Aorta (tissue), 5 donors: ENCODE data around the gene FAM241A. TPM values are rescaled to one million over a fixed set of nuclear protein-coding genes. Genes with fewer than 3 reads are reported as not detected.
"Not testable (repeated sequence)": the region's sequence is repeated elsewhere in the genome, so short reads cannot be mapped to it uniquely, and the experiment has no call there.

Experiments
- ATAC-seq: fragments of 200-7000 bp; cut with Tn5 transposase; one replicate; pipeline ENCODE4 v1.9.1; 2022; ENCODE audit warnings: moderate library complexity; ENCODE audit not compliant: low FRiP score
- DNase-seq, 2 donors: peaks; one replicate each; pipeline ENCODE4 v3.0.0-alpha.2; 2020
- H3K27ac ChIP-seq, 2 donors: one replicate each; pipeline ENCODE4 v1.5.1; 2013; ENCODE audit warnings: low read length in 2 of 2, mild to moderate bottlenecking in 2 of 2, moderate library complexity in 2 of 2, control low read depth in 1 of 2, inconsistent platforms in 1 of 2, low read depth in 1 of 2
- H3K27me3 ChIP-seq, 2 donors: one replicate each; pipeline ENCODE4 v1.6.1; 2013; ENCODE audit warnings: control low read depth in 1 of 2, low read length in 1 of 2, mild to moderate bottlenecking in 1 of 2, moderate library complexity in 1 of 2; ENCODE audit not compliant: insufficient read depth in 2 of 2, control insufficient read depth in 1 of 2
- H3K36me3 ChIP-seq, 2 donors: one replicate each; pipeline ENCODE4 v1.6.1; 2013; ENCODE audit warnings: control low read depth in 1 of 2, low read length in 1 of 2, mild to moderate bottlenecking in 1 of 2; ENCODE audit not compliant: insufficient read depth in 2 of 2, control insufficient read depth in 1 of 2
- H3K4me1 ChIP-seq, 2 donors: one replicate each; pipeline ENCODE4 v1.6.1; 2013; ENCODE audit warnings: low read length in 2 of 2, control low read depth in 1 of 2, mild to moderate bottlenecking in 1 of 2, moderate library complexity in 1 of 2; ENCODE audit not compliant: insufficient read depth in 2 of 2, control insufficient read depth in 1 of 2
- H3K4me3 ChIP-seq, 2 donors: one replicate each; pipeline ENCODE4 v1.5.1; 2013; ENCODE audit warnings: low read length in 2 of 2, control low read depth in 1 of 2, mild to moderate bottlenecking in 1 of 2
- H3K9me3 ChIP-seq: one replicate; pipeline ENCODE4 v1.6.1; 2013; ENCODE audit warnings: mild to moderate bottlenecking, low read length; ENCODE audit not compliant: control insufficient read depth
- WGBS, 2 donors: extraction: QIAGEN DNeasy Blood & Tissue Kit; methylation state at CpG; one replicate each; pipeline ENCODE4 v1.1.7; 2013; 5-methylcytosine and 5-hydroxymethylcytosine counted together
- intact Hi-C, 2 donors: fragments of 100-400 bp; cut with DNase I; formaldehyde crosslinking; loops; one replicate each; pipeline versions ENCODE4 v1.14.2 to v1.15.0; 2022
- polyA plus RNA-seq, 2 donors: library from polyadenylated mRNA; stranded (reverse); fragments of 200-250 nt; gene quantifications; one replicate each; pipeline ENCODE4 v1.2.3, GENCODE V29; 2013
- total RNA-seq, 2 donors: library from RNA; stranded (reverse); fragmentation: NEBNext Ultra II Directional; extraction: Animal tissue kit (Norgen Biotek cat#: 25700); gene quantifications; one replicate each; pipeline ENCODE4 v1.2.1, GENCODE V29; 2021
- donor health status: healthy with polysubstance abuse.
- donor health status: Bipolar disorder and iron deficiency.
- donor health status: DM: no; HTN: no; CAD: no.
- donor health status: DM: no; HTN: no; CAD: no.
- donor health status: DM: yes; HTN: yes; CAD: no.

The FAM241A gene
- total and polyA plus RNA-seq, 4 donors, result 2.2 to 8.9 (median 4.9) TPM

DNA sequence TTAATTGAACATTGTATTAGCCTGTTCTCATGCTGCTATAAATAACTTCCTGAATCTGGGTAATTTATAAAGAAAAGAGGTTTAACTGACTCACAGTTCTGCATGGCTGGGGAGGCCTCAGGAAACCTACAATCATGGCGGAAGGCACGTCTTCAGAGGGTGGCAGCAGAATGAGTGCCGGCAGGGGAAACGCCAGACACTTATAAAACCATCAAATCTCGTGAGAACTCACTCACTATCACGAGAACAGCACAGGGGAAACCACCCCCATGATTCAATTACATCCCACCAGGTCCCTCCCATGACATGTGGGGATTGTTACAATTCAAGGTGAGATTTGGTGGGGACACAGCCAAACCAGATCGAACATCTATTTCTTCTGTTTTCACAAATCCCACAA, 33.2 kb upstream of the FAM241A start:
- intact Hi-C loops, H3K4me3 ChIP-seq, H3K36me3 ChIP-seq, H3K27me3 ChIP-seq, H3K9me3 ChIP-seq, DNase-seq, ATAC-seq, H3K27ac ChIP-seq, H3K4me1 ChIP-seq: not testable (repeated sequence)
- WGBS, 2 donors, result 95 to 97% methylated on average over 7 of the region's 7 CpGs

DNA sequence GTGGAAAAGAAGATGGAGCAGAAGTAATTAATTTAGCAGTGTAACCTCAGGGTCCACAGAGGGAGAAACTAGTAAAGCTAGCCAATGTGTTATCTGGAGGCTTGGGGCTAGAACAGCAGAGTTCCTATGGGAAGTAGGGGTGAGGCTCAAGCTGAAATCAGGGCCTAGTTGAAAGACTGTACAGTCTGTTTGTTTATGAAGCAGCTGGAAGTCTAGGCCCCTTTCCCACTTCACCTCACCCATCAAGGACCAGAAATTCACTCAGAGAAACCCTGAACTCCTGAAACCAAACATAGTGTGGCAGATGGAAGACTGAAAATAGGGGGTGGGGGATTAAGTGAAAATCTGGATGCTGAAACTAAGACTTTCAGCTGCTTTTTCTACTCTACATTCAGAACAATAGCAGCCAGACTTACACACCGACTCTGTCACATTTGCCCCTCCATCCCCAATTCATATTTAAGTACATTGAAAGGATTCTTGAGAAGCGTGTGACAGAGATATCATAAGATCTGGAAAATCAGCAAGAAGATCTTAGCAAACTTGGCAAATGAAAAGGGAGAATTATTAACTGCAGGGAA, 32.6 kb upstream of the FAM241A start:
- Histone ChIP-seq H3K27ac (no peak overlapping the region), H3K9me3 (no peaks in the 10 kb centered on the region), H3K36me3 (no peaks in the 10 kb centered on the region), H3K4me1 (no peaks in the 10 kb centered on the region), H3K27me3 (no peaks in the 10 kb centered on the region), H3K4me3 (no peak overlapping the region)
- no peak for ATAC-seq
- intact Hi-C loops, result no loop called here
- DNase-seq, result no peak
- WGBS, 2 donors, result 95 to 97% methylated on average over 2 of the region's 2 CpGs

DNA sequence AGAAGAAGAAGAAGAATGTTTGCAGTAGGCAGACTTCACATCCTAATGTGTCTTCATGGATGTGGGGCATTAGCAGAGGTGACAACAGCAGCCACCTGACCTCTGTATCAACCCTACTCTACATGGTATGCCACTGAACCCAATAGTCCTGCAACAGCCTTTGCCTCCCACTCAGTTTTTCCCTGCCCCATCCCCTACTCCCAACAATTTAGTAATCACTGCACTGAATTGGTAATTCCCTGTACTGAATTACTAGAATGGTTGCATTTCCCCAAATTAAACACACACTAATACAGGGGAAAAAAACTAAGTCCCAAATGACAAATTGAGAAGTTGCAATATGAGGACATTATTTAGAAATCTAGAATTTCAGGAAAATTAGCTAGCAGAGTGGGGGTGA, 31.4 kb upstream of the FAM241A start:
- Histone ChIP-seq H3K9me3 (no peaks in the 10 kb centered on the region), H3K4me3 (no peak overlapping the region), H3K36me3 (no peaks in the 10 kb centered on the region), H3K27ac (no peak overlapping the region), H3K27me3 (no peaks in the 10 kb centered on the region), H3K4me1 (no peaks in the 10 kb centered on the region)
- DNase-seq (no peak), ATAC-seq (no peak)
- intact Hi-C loops, result no loop called here

DNA sequence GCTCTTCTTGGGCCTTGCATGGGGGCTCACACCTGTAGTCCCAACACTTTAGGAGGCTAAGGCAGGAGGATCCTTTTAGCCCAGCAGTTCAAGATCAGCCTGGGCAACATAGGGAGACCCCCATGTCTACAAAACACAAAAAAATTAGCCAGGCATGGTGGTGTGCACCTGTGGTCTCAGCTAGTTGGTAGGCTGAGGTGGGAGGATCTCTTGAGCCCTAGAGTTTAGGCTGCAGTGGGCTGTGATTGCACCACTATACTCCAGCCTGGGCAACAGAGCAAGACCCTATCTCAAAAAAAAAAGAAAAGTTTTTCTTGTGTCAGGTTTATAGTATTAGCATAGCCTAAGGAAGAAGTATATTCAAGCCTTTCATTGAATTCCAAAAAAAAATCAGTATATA, 30.8 kb upstream of the FAM241A start:
- no peaks in the 10 kb centered on the region for H3K36me3 ChIP-seq
- H3K27ac ChIP-seq, result no peak overlapping the region
- H3K4me1 ChIP-seq, result no peaks in the 10 kb centered on the region
- DNase-seq (no peak), ATAC-seq (no peak)
- intact Hi-C loops, result no loop called here
- no peaks in the 10 kb centered on the region for H3K9me3 ChIP-seq
- H3K27me3 ChIP-seq, result no peaks in the 10 kb centered on the region
- no peak overlapping the region for H3K4me3 ChIP-seq

DNA sequence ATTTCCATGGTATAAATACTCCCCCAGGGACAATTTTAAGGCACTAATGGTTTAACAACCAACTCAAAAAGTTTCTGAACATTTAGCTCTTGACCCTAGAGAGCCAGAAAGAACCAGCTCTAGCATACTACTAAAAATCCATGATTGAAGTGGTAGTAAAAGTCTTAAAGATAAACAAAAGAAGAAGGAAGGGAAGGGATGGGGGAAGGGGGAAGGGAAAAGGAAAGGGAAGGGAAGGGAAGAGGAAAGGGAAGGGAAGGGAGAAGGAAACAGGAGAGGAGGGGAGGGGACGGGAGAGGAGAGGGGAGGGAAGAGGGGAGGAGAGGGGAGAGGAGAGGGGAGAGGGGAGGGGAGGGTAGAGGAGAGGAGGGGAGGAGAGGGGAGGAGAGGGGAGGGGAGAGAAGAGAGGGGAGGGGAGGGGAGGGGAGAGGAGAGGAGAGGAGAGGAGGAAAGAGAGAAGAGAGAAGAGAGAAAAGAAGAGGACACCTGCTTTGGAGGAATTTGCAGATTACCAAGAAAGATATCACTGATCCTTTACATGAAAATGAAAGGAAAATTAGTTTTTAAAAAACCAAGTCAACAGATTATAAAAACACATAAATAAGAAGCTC, 26.4 kb upstream of the FAM241A start:
- Histone ChIP-seq H3K36me3 (no peaks in the 10 kb centered on the region), H3K9me3 (no peaks in the 10 kb centered on the region), H3K27ac (no peak overlapping the region), H3K4me1 (no peaks in the 10 kb centered on the region), H3K4me3 (no peak overlapping the region), H3K27me3 (no peaks in the 10 kb centered on the region)
- intact Hi-C loops, result no loop called here
- no CpG with 5 or more reads among the region's 1 CpG for WGBS, 2 donors
- ATAC-seq, result no peak
- DNase-seq, result no peak

DNA sequence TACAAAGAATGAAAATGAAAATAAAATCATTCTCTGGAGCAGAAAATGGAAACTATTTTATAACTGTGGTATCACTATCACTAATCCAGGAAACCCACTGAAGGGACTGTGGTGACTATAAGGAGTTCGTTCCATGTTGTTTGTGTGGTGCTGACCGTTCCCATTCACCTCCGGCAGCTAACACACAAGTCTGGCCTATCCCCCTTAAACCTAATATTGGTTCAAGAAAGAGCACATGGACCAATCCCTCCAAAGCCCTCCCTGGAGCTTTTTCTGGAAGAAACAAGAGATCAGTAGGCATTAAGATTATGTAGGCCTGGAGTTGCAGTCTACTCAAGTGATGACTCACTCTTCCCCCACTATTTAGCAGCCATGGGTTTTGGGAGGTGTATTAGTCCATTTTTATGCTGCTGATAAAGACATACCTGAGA, 25.9 kb upstream of the FAM241A start:
- no peak for ATAC-seq
- no peak overlapping the region for H3K27ac ChIP-seq
- no peak overlapping the region for H3K4me3 ChIP-seq
- H3K4me1 ChIP-seq, result no peaks in the 10 kb centered on the region
- no peaks in the 10 kb centered on the region for H3K36me3 ChIP-seq
- no peaks in the 10 kb centered on the region for H3K27me3 ChIP-seq
- intact Hi-C loops, result no loop called here
- 96 to 98% methylated on average over 3 of the region's 3 CpGs for WGBS, 2 donors
- DNase-seq, result no peak
- no peaks in the 10 kb centered on the region for H3K9me3 ChIP-seq

DNA sequence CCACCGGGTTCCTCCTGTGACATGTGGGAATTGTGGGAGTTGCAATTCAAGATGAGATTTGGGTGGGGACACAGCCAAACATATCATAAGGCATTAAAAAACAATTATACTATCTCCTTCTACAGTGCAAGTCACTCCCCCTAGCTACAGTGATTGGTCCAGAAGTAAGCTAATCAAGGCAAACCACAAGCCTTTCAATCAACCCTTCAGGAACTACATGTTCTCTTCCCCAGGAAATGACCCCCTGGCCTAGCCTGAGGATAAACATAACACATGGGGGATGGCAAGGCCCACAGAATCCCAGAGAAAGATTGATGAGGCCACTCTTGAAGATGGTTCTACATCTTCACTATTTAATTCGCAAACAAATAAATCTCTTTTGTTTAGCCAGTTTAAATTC, 25.2 kb upstream of the FAM241A start:
- Histone ChIP-seq H3K4me3 (no peak overlapping the region), H3K36me3 (no peaks in the 10 kb centered on the region), H3K27ac (no peak overlapping the region), H3K9me3 (no peaks in the 10 kb centered on the region), H3K27me3 (no peaks in the 10 kb centered on the region), H3K4me1 (no peaks in the 10 kb centered on the region)
- DNase-seq, result no peak
- ATAC-seq, result no peak
- intact Hi-C loops, result no loop called here
- WGBS, 2 donors, result 92 to 96% methylated on average over 2 of the region's 2 CpGs

DNA sequence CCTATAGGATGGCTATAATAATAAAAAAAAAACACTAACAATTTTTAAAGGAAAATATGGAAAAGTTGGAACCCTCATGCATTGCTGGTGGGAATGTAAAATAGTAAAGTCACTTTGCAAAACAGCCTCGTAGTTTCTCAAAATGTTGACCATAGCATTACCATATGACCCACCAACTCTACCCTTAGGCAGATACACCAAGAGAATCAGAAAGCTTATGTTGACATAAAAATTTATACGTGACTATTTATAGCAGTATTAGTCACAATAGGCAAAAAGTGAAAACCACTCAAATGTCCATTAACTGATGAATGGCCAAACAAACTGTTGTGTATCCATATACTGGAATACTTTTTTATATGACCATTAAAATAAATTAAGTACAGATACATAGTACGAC, 19.8 kb upstream of the FAM241A start:
- Histone ChIP-seq H3K4me3 (no peak overlapping the region), H3K4me1 (no peaks in the 10 kb centered on the region), H3K27ac (no peak overlapping the region), H3K9me3 (no peaks in the 10 kb centered on the region), H3K36me3 (no peaks in the 10 kb centered on the region), H3K27me3 (no peaks in the 10 kb centered on the region)
- DNase-seq (no peak), ATAC-seq (no peak)
- intact Hi-C loops, result no loop called here
- 64% methylated on average over 3 of the region's 3 CpGs for WGBS, 2 donors

DNA sequence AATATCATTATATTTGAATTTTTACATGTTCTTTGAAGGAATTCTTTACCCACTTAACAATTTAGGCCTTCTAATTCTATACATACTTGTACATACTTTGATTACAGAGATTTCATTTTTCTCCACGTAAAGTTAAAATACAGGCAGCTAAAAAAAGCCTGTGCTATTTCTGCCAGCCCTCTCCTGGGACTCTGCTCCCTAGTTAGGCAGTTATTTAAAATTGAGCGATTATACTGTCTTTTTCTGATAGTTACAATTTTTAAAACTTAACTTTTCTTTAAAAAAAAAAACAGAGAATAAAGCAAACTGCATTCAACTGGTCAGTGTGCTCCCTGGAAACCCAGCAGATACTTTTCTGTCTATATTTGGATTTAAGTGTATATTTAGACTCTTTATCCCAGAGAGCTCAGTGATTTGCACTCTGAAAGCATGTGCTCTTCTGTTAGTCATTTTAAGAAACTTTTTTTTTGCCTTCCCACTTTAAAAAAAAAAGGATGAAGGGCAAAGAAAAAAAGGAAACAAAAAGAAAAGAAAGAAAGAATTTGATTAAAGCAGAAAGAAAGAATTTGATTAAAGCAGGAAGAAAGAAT, 18.1 kb upstream of the FAM241A start:
- H3K27me3 ChIP-seq, result no peaks in the 10 kb centered on the region
- intact Hi-C loops, result no loop called here
- ATAC-seq (no peak), DNase-seq (no peak)
- H3K36me3 ChIP-seq, result no peaks in the 10 kb centered on the region
- no peaks in the 10 kb centered on the region for H3K9me3 ChIP-seq
- peak overlapping the region in 1 of 2 donors; percentile 18 for H3K4me3 ChIP-seq
- 3 to 5% methylated on average over 2 of the region's 2 CpGs for WGBS, 2 donors
- H3K4me1 ChIP-seq, result no peaks in the 10 kb centered on the region
- no peak overlapping the region for H3K27ac ChIP-seq
